Measurements from ENCODE around the gene MPPED2.

MPPED2 gene

GRCh38 chr11:30481796-30482195, 104.4 kb downstream of the MPPED2 start:
- DNase-seq, result no peak

DNA sequence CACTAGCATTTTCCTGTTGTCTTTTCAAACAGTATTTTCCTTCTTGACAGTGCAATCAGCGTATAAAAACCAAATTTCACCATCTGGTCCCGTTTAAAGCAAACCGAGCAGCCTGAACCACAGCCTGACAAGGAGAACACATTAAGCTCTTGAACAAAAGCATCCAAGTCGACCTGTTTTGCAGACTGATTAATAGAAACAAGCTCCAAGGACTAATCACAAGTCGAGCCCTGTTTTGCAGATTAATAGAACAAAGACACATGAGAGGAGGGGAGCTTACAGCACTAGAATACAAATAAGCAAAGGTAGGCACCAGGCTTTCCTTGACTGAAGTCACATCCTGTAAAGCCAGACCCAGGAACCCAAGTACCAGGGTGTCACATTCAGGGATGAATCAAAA, 104.8 kb downstream of the MPPED2 start:
- no peak for DNase-seq

- no peak for DNase-seq
Observed at GRCh38 chr11:30479899-30480298, 106.3 kb downstream of the MPPED2 start.

GRCh38 chr11:30478923-30479322, 107.2 kb downstream of the MPPED2 start:
- no peak for DNase-seq

DNA sequence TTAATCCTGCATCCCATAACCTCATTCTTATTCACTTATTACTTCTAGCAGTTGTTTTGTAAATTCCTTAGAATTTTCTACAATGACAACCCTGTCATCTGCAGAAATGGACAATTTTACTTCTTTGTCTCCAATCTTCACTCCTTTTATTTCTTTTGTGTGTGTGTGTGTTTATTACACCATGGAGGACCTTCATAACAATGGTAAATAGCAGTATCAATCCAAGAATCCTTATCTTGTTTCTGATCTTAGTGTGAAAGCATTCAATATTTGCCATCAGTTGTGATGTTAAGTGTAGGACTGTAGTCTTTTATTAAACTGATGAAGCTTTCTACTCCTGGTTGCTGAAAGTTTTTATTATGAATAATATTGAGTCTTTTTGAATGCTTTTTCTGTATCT, 109.1 kb downstream of the MPPED2 start:
- DNase-seq, result no peak

GRCh38 chr11:30474151-30474954, 111.8 kb downstream of the MPPED2 start:
- DNase-seq, result no peak

DNA sequence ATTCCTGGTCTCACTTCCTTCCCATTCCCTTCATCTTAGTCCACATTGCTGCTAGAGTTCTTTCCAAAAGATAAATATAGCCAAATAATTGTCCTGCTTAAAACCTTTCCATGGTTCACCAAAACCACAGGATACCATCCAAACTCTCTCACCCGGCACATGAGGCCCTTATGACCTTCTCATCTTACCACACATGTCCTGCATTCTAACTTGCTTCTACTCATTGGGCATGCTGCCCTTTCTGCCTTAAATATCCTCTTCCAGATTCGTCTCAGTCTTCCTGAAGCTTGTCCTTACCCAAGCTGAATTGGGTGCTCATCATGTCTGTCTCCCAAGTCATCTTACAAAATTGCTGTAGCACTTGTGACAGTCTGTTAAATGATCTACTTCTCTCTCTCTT, 114.9 kb downstream of the MPPED2 start:
- DNase-seq, result no peak

- DNase-seq, result no peak
Observed at GRCh38 chr11:30468881-30469280, 117.3 kb downstream of the MPPED2 start.

DNA sequence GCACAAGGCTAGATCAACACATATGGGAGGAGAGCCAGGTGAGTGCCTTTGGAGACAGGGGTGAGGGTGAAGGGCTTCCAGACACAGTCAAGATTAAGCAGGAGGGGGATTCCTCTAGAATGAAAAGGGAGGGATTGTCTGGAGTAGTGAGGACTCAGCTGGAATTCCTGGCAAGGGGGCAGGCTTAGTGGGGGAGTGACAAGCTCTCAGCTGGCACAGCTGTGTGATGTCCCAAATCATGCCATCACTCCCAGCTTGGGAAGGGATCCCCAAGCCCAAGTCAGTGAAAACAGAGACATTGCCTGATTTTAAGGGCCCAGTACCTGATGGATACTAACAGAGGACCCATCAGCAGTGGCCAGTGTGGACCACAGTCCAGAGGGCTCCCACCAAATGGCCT, 119.0 kb downstream of the MPPED2 start:
- no peak for DNase-seq

GRCh38 chr11:30465623-30466022, 120.5 kb downstream of the MPPED2 start:
- no peak for DNase-seq

- no peak for DNase-seq
Observed at GRCh38 chr11:30465192-30465591, 121.0 kb downstream of the MPPED2 start.

- DNase-seq, result no peak
Observed at GRCh38 chr11:30463266-30463665, 122.9 kb downstream of the MPPED2 start.

GRCh38 chr11:30462421-30462820, 123.7 kb downstream of the MPPED2 start:
- no peak for DNase-seq

GRCh38 chr11:30459821-30460220, 126.3 kb downstream of the MPPED2 start:
- no peak for DNase-seq

DNA sequence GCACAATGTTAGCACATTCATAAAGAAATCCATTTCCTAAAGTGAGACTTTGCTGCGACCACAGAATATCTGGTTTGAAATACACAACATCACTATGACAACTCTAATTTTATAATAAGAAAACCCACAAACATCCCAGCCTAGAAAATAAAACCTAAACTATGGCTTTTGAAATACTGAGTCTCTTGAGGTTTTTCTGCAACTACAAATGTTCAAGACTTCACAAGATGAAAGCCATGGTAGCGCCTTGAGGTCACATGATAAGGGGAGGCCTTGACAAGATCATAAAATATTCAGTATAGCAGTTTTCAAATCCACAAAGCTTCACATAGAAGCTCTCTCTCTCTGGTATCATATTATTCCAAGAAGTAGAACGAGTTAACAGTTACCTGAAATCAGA, 126.8 kb downstream of the MPPED2 start:
- no peak for DNase-seq

DNA sequence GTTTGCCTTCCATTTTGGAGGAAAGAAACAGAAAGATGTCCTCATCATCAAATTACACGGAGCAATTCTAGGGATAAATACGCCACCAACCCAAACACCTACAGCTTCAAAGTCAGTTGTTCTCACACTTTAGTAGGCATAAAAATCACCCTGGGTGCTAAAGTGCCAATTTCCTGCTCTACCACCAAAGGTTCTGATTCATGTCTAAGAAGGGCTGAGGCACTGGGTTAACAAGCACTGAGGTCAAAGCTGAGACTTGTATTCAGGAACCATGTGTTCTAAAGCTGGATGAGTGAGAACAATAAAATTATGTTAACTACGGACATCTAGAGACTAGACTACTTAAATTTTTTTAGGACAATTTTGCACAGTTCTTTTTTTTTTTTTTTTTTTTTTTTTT, 127.6 kb downstream of the MPPED2 start:
- no peak for DNase-seq

- no peak for DNase-seq
Observed at GRCh38 chr11:30457087-30457486, 129.1 kb downstream of the MPPED2 start.

GRCh38 chr11:30455025-30455424, 131.1 kb downstream of the MPPED2 start:
- no peak for DNase-seq

DNA sequence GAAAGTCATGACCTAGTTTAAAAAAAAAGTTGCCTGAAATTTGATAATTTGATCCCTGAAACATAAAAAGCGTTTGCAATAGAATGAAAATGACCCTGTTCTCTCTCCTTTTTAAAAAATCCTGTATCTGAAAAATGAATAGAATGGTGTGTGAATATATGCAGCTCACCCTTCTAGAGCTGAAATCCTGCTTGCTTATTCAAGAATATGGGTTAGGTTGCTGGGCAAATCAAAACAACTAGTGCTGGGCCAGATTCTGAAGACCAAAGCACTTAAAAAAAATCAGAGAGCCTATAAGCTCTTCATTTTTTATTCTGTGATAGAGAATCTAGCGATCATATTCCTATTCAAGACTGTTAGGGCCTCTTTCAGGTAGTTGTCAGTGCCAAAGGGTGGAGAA, 131.6 kb downstream of the MPPED2 start:
- DNase-seq, result no peak

GRCh38 chr11:30454111-30454510, 132.0 kb downstream of the MPPED2 start:
- no peak for DNase-seq

GRCh38 chr11:30453705-30454104, 132.4 kb downstream of the MPPED2 start:
- DNase-seq, result no peak

GRCh38 chr11:30452842-30453241, 133.3 kb downstream of the MPPED2 start:
- DNase-seq, result no peak

DNA sequence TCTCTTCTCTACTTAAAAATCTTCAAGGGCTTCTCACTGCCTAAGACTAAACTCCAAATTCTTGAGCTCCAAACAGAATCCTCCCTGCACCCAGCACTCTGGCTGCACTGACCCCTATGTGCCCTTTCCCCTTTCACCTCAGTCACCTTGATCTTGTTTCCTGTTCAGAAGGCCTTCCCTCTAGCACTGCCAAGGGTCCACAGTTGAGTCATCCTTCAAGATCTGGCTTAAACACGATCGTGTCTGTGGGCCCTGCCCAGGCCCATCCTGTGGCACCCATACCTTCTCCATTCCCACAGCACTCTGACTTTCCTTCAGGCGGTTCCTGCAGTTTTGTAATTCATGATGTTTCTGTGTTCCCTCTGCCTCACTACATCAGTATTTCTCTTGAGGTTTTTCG, 134.0 kb downstream of the MPPED2 start:
- DNase-seq, result no peak

GRCh38 chr11:30451626-30452025, 134.5 kb downstream of the MPPED2 start:
- no peak for DNase-seq

DNA sequence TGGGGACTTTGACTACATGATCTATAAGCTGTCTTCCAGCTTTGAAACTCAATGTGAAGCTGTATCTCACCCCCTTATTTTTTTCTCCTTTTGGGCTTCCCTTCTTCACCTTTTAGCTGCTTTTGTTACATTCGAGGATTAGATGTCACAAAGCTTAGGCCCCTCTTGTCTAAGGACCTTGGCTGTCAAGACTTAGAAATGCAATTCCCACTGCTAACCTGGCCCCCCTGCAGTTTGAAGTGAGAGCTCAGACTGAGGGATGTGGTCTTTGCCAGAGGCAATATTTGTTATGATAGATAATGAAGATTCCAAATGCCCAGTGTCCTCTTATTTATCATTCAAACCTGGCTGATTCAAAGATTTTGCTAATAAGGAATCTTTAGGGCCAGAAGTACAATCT, 135.0 kb downstream of the MPPED2 start:
- DNase-seq, result no peak
